ENCODE results near the gene RLBP1.

Gene RLBP1

GRCh38 chr15:89198196-89198595 is 23.2 kb downstream of the RLBP1 start:
- no peak for DNase-seq (ENCODE audit: extremely low read depth, low read depth)
- no peak for TF ChIP-seq CTCF (IDR thresholded peaks at IDR 0.05; ENCODE audit: low read depth, low read length, missing control alignments)
- H3K4me3 ChIP-seq (replicated peaks; ENCODE audit: low read depth, low read length): no peak overlapping the region

- DNase-seq (ENCODE audit: extremely low read depth, low read depth): no peak
- no peak for TF ChIP-seq CTCF (IDR thresholded peaks at IDR 0.05; ENCODE audit: low read depth, low read length, missing control alignments)
- H3K4me3 ChIP-seq (replicated peaks; ENCODE audit: low read depth, low read length): no peak overlapping the region
Observed at GRCh38 chr15:89197503-89197971, 23.8 kb downstream of the RLBP1 start.

- no peak for DNase-seq (ENCODE audit: extremely low read depth, low read depth)
- H3K4me3 ChIP-seq (replicated peaks; ENCODE audit: low read depth, low read length): no peak overlapping the region
- no peak for TF ChIP-seq CTCF (IDR thresholded peaks at IDR 0.05; ENCODE audit: low read depth, low read length, missing control alignments)
Observed at GRCh38 chr15:89196994-89197393, 24.4 kb downstream of the RLBP1 start.

GRCh38 chr15:89196241-89196640 is 25.1 kb downstream of the RLBP1 start:
- no peak for TF ChIP-seq CTCF (IDR thresholded peaks at IDR 0.05; ENCODE audit: low read depth, low read length, missing control alignments)
- DNase-seq (ENCODE audit: extremely low read depth, low read depth): no peak
- no peak overlapping the region for H3K4me3 ChIP-seq (replicated peaks; ENCODE audit: low read depth, low read length)

GRCh38 chr15:89195836-89196235 is 25.5 kb downstream of the RLBP1 start:
- no peak for TF ChIP-seq CTCF (IDR thresholded peaks at IDR 0.05; ENCODE audit: low read depth, low read length, missing control alignments)
- H3K4me3 ChIP-seq (replicated peaks; ENCODE audit: low read depth, low read length): no peak overlapping the region

GRCh38 chr15:89194608-89195007 is 26.8 kb downstream of the RLBP1 start:
- no peak for TF ChIP-seq CTCF (IDR thresholded peaks at IDR 0.05; ENCODE audit: low read depth, low read length, missing control alignments)
- H3K4me3 ChIP-seq (replicated peaks; ENCODE audit: low read depth, low read length): no peak overlapping the region
- no peak for DNase-seq (ENCODE audit: extremely low read depth, low read depth)

More at GRCh38 chr15:89195836-89196235, 25.5 kb downstream of the RLBP1 start:
- no peak for DNase-seq (ENCODE audit: extremely low read depth, low read depth)

GRCh38 chr15:89192766-89193165 is 28.6 kb downstream of the RLBP1 start:
- DNase-seq (ENCODE audit: extremely low read depth, low read depth): no peak
- TF ChIP-seq CTCF (IDR thresholded peaks at IDR 0.05; ENCODE audit: low read depth, low read length, missing control alignments): no peak
- no peak overlapping the region for H3K4me3 ChIP-seq (replicated peaks; ENCODE audit: low read depth, low read length)

All from HFF-Myc (cell line).